Stimulated activated CD8-positive, alpha-beta memory T cell treated with anti-CD3 and anti-CD28 coated beads, Interleukin-4, amount 100 ng/mL, for 48 hours (primary cell): ENCODE results near the gene SWAP70.

Experiments used
- DNase-seq: peaks from one replicate; pipeline ENCODE4 v3.0.0-alpha.2; 2020

The SWAP70 gene

DNA sequence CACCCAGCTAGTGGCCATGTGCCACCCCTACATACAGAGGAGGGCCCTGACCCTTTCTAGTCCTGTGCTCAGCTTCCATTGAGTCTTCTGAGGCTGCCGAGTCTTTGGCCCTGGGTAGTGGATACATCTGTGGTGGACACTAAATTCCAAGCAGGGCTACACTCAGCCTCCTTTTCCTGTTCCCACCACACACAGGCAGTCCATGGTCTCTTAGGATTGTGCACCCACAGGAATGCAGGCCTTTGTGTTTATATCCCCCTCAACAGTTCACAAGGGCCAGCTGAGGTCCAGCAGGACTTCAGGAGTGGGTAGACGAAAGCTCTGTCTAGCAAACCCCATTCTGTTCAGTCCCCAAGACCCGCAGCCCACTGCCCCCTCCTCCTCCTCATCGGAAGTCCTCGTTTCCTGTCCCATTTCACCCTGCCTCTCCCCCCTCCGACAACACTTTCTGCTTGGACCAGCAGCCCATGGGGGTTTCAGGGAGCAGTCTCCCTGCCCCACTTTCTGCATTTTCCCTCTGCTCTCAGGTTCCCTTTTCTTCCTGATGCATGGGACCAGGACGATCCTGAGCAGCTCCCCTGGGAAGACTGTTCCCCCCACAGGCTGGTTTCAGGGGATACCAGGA lies 91.8 kb downstream of the SWAP70 start:
- DNase-seq, result no peak

DNA sequence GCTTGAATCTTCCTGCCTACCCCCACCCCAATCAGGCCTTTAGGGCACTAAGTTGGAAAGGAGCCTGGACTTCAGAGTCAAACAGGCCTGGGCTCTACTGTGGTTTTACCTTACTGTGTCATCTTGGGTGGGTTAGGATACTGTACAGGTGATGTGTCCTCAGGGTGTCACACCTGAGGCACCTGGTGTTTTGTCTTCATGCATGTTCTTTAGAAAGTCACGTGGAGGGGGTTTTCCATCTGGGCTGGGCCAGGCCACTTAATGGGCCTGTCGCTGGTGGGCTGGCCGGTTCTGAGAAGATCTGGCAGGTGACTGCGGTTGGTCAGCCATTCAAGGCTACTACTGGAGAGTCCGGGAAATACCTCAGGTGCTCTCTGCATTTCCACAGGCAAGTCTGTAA lies 92.6 kb downstream of the SWAP70 start:
- DNase-seq, result no peak

DNA sequence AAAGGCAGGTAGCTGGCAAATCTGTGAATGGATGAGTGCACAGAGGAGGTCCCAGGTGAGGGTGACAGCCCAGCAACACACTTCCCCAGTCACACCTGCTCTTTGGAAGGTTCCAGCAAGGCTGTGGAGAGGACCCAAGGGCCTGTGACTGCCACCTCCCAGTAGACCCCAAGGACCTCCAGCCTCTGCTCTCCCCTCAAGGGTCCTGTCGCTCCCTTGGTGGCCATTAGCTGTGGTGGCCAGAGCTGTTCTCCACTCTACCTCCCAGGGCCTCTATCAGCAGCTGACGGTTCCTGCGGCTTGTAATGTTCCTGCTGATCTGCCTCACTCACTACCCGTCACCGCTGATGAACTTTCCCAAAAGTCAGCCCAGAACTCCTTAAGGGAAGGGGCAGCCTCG lies 93.0 kb downstream of the SWAP70 start:
- DNase-seq, result no peak

DNA sequence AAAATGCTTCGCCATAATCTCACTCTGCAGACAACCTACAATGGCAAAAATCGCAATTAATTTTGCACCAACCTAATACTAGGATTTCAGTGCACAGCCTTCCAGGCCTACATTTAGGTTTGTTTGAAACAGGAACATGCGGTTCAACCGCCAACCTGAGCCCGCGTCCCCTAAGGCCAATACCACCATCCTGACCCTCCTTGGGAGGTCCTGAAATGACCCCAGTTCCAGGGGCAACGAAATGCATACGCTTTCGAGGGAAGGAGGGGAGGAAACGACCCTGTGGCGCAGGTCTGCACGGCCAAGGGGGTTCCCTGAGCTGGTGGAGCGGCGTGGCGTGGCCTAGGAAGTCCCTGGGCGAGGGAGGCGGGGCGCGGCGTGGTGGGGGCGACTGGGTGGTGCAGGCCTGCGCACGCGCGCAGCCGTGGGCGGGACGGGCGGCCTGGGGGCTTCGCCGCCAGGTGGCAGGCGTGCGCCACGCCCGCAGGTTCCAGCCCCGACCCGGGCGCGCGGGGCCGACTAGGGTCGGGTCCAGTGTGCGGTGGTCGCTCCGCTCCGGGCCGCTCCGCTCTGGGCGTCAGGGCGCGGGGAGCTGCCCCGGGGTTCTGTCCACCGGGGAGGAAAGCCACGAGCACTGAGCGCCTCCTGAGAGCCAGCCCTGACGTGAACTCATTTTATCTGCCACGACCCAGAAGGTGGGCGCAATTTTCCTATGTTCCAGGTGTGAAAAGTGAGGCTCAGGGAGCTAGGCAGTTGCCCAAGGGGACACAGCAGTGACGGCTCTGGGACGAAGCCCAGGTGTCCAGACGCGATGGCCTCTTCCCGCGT lies 94.1 kb downstream of the SWAP70 start:
- DNase-seq, result peak; percentile 95

DNA sequence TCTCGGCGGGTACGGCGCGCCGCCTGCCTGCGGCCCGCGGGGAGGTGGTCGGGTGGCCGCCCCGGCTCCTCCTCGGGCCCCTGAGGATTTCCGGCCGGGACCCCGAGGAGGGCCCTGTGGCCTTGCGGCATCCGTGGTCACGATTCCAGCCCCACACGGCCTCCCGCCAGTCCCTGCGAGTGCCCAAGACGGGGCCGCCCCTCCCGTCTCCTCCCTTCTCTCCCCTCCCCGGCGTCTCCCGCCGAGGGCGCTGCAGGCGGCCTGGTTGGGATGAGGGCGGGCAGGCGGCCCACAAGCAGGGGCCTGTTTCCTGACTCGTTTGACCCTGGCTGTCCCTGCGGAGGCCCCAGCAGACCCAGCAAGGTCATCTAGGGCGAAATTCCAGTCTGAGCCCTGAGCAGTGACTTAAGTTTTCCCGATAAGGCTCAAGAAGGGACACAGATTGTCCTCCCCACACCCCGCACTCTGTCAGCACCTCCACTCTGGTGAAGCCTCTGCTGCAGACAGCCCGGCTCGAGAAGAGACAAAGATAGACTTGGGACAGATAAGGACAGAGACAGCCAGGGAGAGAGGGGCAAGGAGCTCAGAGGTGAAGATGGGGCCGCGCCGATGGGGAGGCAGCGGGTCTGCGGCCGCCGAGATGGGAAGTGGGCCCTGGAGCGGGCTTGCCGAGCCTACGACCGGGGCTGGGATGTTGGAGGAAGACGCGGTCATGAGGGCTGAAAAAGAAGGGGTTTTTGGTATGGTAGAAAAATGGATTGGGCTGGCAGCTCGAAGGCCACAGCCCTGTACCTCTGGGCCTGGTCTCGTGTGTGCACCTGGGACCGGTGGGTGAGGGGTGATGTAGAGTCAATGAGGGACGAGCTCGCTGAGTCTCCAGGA lies 95.0 kb downstream of the SWAP70 start:
- peak; percentile 75 for DNase-seq

DNA sequence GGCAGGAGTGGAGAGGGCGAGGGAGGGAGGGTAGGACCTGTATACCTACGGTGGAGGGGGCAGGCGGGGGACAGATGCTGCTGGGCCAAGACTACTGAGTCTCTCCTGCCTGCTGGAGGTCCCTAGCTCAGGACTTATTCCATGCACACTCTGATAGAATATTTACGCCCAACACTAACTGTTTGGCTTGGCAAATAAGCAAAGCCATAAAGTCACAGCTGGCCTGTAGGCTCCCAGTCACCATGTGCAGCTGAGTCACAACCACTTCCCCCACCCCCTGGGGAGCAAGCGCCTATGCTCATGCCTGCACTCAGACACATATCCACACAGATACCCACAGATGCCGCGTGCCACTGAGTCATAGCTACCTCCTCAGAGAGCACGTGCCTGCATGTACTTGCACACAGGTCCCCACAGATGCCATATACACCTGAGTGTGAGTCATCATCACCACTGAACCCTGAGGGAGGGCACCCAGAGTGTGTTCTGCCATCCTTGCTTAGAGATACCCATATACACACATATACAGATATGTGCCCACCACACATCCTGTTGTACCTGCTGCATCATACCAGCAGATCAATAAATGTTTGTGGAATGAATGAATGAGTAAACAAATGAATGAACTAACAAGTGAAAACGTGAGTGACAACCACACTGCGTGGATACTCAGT lies 95.8 kb downstream of the SWAP70 start:
- peak; percentile 92 for DNase-seq

DNA sequence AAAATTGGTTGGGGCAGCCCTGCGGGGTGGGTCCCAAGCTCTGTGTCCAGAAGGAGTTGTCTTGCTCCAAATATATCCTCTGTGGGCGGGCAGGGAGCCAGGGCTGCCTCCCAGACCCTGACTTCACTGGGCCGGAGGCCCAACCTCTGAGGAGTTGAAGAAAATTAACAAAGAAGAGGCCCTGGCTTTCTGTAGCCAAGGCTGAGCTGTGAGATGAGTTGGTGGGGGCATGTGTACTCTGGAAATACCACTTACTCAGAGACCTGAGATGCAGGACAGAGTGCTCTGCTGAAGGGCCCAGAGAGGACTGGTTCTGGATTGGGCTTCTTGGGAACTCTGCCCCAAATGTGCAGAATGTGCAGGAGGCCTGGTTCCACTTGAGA lies 96.3 kb downstream of the SWAP70 start:
- DNase-seq, result no peak

DNA sequence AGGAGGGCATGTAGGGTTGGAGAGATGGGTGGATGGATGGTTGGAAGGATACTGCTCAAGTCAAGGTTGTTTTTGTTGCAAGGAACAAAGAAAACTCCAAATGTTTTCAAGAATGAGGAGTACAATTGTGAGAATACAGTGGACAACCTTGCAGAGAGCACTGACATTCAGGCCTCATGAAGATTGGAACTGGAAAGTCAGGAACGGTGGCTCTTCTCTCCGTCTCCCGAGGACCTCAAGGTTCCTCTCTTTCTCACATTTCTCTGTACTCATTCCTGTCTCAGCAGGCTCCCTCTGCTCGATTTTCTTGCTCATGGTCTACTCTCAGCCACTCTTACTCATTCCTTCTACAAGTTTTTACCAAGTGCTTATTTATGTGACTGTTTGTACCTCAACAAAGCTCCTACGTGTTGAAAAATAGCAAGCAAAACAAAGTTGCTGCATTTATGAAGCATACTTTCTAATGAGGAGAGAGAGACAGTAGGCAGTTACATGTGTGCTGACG lies 97.6 kb downstream of the SWAP70 start:
- DNase-seq, result no peak

DNA sequence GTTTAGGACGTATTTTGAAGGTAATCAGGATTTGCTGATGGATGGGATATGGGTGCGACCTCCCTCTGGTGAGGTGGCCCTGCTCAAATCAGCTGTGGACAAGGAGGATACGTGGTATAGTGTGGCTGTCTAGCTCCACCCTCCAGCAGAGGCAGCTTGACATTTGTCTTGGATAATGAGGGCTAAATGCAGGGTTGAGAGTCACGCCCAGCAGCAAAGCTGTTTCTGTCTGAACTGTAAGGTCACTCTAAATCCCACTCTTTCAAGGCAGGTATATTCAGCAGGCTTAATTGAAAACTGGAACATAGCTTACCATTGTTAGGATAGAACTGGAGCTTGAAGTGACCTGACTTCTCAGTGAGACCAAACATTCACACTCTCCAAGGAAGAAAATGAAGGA lies 98.7 kb downstream of the SWAP70 start:
- DNase-seq, result no peak

DNA sequence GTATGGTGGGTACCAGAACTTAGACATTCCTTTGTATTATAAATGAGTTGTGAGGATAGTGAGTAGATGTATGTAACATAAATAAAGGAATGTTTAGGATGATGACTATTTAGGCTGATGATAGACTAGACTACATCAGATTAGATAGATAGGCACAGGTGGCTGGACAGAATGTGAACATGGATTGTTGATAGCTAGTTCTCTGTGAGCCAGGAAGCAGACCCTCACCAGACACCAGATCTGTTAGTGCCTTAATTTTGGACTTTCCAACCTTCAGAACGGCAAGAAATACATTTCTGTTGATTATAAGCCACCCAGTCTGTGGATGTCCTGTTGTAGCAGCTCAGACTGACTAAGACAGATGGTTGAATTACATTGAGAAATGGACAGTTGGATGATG lies 99.4 kb downstream of the SWAP70 start:
- no peak for DNase-seq

DNA sequence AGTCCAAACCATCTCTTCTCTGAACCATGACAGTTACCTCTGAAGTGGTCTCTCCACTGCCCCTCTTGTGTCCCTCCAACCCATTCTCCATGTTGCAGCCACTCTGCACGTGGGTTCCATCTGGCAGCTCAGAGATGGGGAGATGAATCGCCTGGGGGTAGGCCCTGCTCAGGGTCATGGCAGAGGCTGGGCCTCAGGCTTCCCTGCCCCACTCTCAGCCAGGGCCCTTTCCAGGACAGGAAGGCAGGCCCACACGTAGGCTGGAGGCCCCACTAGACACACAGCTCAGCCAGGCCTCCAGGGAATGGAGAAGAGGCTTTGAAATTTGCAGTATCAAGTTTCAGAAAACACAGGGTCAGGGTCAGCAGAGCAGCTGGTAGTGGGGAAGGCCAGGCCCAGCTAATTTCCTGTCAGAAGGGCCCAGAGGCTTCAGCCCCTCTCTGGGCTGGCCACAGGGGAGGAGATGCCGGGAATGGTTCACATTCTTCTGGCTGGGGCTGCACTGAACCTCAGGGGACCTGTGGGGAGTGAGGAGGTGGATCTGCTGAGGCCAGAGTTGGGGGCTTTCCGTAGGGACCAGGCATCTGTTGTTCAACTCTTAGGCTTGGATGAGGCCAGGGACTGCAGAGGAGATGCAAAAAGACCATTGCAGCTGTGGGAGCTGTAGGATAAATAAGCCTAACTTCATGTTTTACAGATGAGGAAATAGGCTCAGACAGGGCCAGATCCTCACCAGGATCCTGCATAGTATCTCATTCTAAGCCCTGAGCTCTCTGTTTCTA lies 101.6 kb downstream of the SWAP70 start:
- DNase-seq, result no peak

DNA sequence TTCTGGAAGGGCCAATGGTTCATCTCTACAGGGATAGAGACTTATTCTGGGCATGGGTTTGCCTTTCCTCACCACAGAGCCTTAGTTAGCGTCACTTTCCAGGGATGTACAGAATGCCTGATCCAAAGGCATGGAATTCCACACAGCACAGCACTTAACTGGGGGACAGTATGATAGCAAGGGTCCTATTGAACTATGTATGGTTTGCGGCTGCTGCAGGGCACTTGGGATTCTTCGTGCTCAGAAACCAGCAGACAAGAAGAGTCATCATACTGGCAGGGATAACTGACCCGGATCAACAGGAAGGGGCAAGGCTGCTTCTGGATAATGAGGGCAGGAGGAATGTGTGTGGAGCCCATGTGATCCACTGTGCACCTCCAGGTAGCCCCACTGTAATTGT lies 105.7 kb downstream of the SWAP70 start:
- DNase-seq, result no peak

DNA sequence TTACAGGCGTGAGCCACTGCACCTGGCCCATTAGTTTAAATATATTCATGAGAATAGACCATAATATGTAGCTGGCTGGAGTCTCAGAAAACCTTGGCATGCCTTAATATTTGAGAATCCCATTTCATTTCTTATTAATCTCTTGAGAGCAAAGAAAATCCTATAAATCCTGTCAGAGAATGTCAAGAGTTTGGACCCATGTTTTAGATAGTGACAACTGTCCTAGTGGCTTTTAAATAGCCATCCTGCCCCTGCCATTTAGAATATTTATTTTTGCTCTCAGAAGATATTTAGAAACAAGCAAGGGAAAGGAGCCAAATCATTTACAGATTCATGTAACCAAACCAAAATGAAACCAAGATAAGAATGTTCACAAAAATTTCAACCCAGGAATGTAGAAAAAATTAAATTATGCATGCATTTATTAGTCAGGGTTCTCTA lies 107.2 kb downstream of the SWAP70 start:
- DNase-seq, result no peak

DNA sequence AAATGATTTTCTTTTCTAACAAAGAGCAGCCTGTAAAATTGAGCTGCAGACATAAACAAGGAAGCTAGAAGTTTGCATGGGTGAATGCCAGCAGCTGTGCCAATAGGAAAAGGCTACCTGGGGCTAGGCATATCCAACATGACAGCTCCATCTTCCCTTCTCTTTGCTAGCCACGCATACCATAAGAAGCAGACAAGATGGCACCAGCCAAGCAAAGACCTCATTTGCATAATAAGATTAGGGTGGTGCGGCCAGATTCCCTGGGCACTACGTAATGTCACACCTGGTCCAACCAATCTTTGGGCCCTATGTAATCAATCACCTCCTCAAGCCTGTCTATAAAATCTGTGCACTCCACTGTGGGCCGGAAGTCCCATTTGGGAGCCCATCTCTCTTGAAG lies 108.3 kb downstream of the SWAP70 start:
- no peak for DNase-seq

DNA sequence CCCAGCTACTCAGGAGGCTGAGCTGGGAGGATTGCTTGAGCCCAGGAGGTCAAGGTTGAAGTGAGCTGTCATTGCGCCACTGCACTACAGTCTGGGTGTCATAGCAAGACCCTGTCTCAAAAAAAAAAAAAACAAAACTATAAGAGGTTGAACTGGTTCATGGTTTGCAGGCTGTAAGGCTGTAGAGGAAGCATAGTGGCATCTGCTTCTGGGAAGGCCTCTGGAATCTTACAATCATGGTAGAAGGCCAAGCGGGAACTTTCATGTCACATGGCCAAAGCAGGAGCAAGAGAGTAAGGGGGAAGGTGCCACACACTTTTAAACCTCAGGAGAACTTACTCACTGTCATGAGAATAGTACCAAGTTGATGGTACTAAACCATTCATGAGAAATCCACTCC lies 109.6 kb downstream of the SWAP70 start:
- DNase-seq, result no peak

DNA sequence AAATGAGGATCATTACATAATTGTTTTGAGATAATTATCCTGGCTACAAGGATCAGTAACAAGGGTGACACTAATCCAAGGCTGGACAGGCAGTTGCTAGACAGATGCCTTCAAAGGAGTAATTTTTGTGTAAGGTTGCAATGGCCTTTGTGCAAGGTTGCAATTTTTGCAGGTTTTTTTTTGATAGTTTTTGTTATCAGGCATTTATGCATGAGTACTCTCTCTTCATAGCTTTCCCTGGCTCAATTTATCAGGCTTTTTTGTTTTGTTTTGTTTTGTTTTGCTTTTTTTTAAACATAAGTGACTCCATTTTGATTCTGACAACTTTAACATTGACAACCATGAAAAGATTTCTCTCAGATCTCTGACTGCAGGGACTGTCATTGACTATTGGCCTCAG lies 110.2 kb downstream of the SWAP70 start:
- no peak for DNase-seq

DNA sequence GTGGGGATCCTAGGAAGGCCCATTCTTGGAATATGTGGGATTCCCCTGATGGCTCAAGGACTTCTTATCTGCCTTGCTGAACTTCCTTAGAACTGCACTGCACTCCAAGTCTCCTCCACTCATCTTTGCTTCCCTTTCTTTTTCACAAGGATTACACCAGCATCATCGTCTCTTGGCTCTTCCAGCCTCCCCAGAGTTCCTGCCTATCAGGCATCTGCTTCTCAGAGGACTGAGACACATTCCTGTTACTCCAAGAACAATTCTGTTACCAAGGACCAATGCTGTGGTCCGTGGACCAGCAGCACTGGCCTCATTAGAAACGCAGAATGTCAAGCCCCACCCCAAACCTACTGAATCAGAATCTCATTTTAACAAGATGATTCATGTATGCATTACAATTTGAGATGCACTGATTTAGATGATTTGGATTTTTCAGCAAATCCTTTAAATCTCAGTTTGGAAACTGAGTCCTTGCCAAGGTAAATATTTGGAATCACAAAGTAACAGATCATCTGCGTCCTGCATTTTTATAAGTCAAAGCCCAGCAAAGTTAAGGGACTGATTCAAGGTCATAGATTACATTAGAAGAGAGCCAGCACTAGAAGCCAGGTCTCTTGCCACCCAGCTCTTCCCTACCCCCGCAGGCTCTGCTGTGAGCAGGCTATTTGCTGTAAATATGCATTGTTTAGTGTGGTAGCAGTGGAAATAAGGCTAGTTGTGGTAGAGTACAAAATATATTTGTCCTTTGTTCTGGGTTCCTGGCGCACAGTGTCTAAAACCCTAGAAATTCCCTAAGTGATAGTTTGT lies 110.9 kb downstream of the SWAP70 start:
- no peak for DNase-seq

DNA sequence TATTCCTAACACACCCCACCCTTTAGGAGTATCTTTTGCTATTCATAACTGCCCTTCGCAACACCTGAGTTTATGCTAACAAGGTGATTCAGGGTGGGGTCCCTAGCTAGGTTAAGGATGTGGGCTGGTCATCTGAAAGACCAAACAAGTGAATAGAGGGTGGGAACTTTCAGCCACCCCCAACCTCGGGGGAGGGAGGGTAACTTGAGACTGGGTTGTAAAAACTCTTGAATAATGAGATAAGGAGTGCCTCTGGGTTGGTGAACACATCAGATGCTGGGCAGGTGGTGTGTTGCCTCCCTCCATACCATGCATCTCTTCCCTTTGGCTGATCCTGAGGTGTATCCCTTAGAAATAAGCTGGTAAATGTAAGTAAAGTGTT lies 111.5 kb downstream of the SWAP70 start:
- no peak for DNase-seq

DNA sequence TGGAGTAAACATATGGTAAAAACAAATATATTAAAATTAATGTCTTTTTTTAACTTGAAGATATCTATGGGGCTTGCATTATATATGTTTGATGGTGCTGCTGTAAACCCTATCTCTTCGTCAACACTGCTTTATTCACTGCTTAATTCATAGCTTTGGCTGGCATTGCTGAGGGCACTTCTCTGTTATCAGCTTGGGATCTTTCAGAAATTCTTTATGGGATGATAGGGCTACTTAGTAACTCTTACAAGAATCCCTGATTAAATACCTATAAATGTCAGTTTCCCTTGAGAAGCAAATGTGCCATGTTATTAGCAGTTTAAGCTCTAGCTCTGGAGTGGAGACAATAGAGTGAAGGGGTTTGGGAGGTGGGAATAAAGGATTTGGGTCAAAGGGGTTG lies 112.3 kb downstream of the SWAP70 start:
- no peak for DNase-seq

DNA sequence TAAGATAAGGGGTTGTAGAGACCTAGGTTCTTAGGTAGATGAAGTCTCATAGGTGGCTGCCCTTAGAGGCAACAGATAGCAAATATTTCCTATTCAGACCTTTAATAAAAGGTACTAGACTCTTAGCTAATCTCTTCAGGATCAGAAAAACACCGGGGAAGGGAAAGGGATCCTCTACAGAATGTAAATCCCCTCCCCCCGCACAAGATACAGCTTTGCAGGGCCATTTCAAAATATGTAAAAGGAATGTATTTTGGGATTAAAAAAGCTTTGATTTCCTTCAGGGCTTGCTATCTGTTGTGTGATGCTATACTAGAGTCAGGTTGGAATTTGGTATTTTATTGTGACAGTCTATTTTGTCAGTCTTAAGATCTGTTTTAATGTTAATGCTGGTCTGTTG lies 113.2 kb downstream of the SWAP70 start:
- DNase-seq, result no peak

DNA sequence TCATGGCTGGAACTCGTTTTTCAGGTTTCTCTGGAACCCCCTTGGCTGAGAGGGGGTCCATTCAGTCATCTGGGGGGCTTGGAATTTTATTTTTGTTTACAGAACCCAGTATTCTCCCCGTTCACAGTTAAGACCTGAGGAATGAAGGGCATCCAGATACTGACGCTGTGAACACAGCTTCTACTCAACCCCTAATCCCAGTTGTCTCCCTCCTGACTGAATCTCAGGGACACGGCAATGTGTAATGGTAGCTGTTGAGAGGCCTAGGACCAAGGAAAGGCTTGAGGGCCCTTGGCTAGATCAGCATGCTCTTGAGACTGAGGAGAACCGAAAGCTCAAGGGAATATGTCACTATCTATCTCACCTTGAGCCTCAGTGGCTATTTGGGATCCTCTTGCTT lies 113.6 kb downstream of the SWAP70 start:
- no peak for DNase-seq
